ENCODE data around the gene IQCB1. TPM values are rescaled to one million over a fixed set of nuclear protein-coding genes. Genes with fewer than 3 reads are reported as not detected.

The IQCB1 gene
- total and polyA plus RNA-seq, 3 donors from 2014 or later, result 33.6 to 39.3 (median 37.0) TPM

GRCh38 chr3:121722411-121722810 lies 112.4 kb downstream of the IQCB1 start:
- no peaks in the 10 kb centered on the region for H3K36me3 ChIP-seq (ENCODE audit: low read depth, missing control alignments)

GRCh38 chr3:121720163-121720562 lies 114.7 kb downstream of the IQCB1 start:
- Histone ChIP-seq H3K9me3 (no peaks in the 10 kb centered on the region), H3K27me3 (no peaks in the 10 kb centered on the region), H3K4me1 (no peaks in the 10 kb centered on the region), H3K36me3 (ENCODE audit: low read depth, missing control alignments) (no peaks in the 10 kb centered on the region), H3K4me3 (no peak overlapping the region), H3K27ac (no peak overlapping the region)
- DNase-seq, result no peak
- intact Hi-C loops (cut with DNase I; ENCODE audit: low total_unique reads), result no loop called here
- no peak for TF ChIP-seq POLR2A (IDR thresholded peaks at IDR 0.05)
- TF ChIP-seq CTCF (IDR thresholded peaks at IDR 0.05), result no peak

More at GRCh38 chr3:121722411-121722810, 112.4 kb downstream of the IQCB1 start:
- Histone ChIP-seq H3K9me3 (no peaks in the 10 kb centered on the region), H3K4me3 (no peak overlapping the region), H3K4me1 (no peaks in the 10 kb centered on the region), H3K27ac (no peak overlapping the region), H3K27me3 (no peaks in the 10 kb centered on the region)
- no peak for TF ChIP-seq CTCF (IDR thresholded peaks at IDR 0.05)
- TF ChIP-seq POLR2A (IDR thresholded peaks at IDR 0.05), result no peak
- WGBS, 2 donors, result 82 to 89% methylated on average over 1 of the region's 1 CpG
- intact Hi-C loops (cut with DNase I; ENCODE audit: low total_unique reads), result no loop called here
- DNase-seq, result no peak

Other genes with a start within 250 kb of the IQCB1 start
- under 1 TPM; 0.31 to 0.68 TPM for gene FBXO40, start 241.7 kb downstream of the IQCB1 start, total RNA-seq
- 0.61 TPM for gene FBXO40, start 241.7 kb downstream of the IQCB1 start, polyA plus RNA-seq (ENCODE audit: insufficient read depth, low read depth, low replicate concordance)
- gene HCLS1, start 174.2 kb downstream of the IQCB1 start, total RNA-seq, result 10 to 100 TPM in 1 of 2 donors, 1 to 10 TPM in 1; 8.7 to 17.3 TPM
- 15.6 TPM for gene HCLS1, start 174.2 kb downstream of the IQCB1 start, polyA plus RNA-seq (ENCODE audit: insufficient read depth, low read depth, low replicate concordance)
- 10 to 100 TPM; 72.3 to 72.5 TPM for gene GOLGB1, start 85.3 kb downstream of the IQCB1 start, total RNA-seq
- gene GOLGB1, start 85.3 kb downstream of the IQCB1 start, polyA plus RNA-seq (ENCODE audit: insufficient read depth, low read depth, low replicate concordance), result 11.5 TPM
- 1 to 10 TPM; 4.8 to 6.9 TPM for gene EAF2, start 149 bp upstream of the IQCB1 start, total RNA-seq
- 14.5 TPM for gene EAF2, start 149 bp upstream of the IQCB1 start, polyA plus RNA-seq (ENCODE audit: insufficient read depth, low read depth, low replicate concordance)
- gene SLC15A2, start 59.3 kb upstream of the IQCB1 start, total RNA-seq, result 10 to 100 TPM; 13.8 to 21.8 TPM
- 11.8 TPM for gene SLC15A2, start 59.3 kb upstream of the IQCB1 start, polyA plus RNA-seq (ENCODE audit: insufficient read depth, low read depth, low replicate concordance)
- 1 to 10 TPM; 3.2 TPM for gene ILDR1, start 187.2 kb upstream of the IQCB1 start, total RNA-seq
- gene ILDR1, start 187.2 kb upstream of the IQCB1 start, polyA plus RNA-seq (ENCODE audit: insufficient read depth, low read depth, low replicate concordance), result 1.4 TPM
- gene CD86, start 220.3 kb upstream of the IQCB1 start, total RNA-seq, result 1 to 10 TPM; 3.2 to 4.5 TPM
- gene CD86, start 220.3 kb upstream of the IQCB1 start, polyA plus RNA-seq (ENCODE audit: insufficient read depth, low read depth, low replicate concordance), result 3.4 TPM